HL-60 (cell line): ENCODE measurements around the gene CXCR6.

Experiments used
- GABPA ChIP-seq: IDR thresholded peaks from 2 replicates; pipeline ENCODE4 v1.6.1; 2012; ENCODE audit warnings: low read depth
- POLR2AphosphoS5 ChIP-seq: IDR thresholded peaks from 2 replicates; pipeline ENCODE4 v1.6.1; 2012; ENCODE audit warnings: low read depth
- SPI1 ChIP-seq: IDR thresholded peaks from 2 replicates; pipeline ENCODE4 v1.6.1; 2012; ENCODE audit warnings: low read depth, mild to moderate bottlenecking, borderline replicate concordance
- TF ChIP-seq, protein P1 (sequence below): IDR thresholded peaks from one replicate; pipeline ENCODE4 v1.5.1; 2011; ENCODE audit warnings: low read length, control low read depth, inconsistent platforms; ENCODE audit not compliant: insufficient read depth
- TF ChIP-seq, protein P2 (sequence below): IDR thresholded peaks from 2 replicates; pipeline ENCODE4 v1.6.1; 2012; ENCODE audit warnings: low read depth; ENCODE audit not compliant: insufficient replicate concordance

DNA sequence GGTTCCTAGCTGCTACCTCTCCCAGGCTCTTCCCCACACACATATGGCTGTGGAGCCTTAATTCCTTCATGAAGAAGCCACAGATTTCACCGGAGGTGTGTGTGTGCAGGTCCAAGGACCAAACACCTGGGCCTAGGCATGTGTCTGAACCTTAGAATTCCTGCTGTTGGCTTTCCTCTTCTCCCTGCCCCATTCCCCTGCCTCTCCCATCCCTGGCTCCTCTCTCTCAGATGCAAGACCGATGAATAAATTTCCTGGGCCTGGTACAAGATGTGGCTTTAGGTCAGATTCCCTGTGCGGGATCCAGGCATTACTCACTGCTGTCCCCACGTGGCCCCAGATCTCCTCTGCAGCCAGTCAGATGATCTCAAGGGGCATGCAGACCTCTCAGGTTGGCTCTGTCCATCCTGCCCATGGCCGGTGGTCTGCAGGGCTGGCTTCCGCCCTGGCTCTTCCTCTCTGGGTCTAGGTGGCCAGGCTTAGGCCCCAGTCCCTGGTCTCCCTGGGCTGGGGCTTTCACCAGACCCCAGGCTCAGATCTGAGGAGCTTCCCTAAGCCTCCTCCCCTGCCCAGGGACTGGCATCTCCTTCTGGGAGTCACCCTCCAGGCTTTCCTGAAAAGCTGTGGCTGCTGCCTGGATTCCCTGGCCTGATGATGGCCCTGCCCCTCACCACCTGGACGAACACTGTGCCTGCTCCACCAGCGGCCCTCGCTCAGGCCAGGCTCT lies 36.4 kb upstream of the CXCR6 start:
- TF ChIP-seq POLR2AphosphoS5 (no peak), GABPA (no peak), SPI1 (no peak)
- TF ChIP-seq, protein P1, sequence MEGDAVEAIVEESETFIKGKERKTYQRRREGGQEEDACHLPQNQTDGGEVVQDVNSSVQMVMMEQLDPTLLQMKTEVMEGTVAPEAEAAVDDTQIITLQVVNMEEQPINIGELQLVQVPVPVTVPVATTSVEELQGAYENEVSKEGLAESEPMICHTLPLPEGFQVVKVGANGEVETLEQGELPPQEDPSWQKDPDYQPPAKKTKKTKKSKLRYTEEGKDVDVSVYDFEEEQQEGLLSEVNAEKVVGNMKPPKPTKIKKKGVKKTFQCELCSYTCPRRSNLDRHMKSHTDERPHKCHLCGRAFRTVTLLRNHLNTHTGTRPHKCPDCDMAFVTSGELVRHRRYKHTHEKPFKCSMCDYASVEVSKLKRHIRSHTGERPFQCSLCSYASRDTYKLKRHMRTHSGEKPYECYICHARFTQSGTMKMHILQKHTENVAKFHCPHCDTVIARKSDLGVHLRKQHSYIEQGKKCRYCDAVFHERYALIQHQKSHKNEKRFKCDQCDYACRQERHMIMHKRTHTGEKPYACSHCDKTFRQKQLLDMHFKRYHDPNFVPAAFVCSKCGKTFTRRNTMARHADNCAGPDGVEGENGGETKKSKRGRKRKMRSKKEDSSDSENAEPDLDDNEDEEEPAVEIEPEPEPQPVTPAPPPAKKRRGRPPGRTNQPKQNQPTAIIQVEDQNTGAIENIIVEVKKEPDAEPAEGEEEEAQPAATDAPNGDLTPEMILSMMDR: no peak
- TF ChIP-seq, protein P2, sequence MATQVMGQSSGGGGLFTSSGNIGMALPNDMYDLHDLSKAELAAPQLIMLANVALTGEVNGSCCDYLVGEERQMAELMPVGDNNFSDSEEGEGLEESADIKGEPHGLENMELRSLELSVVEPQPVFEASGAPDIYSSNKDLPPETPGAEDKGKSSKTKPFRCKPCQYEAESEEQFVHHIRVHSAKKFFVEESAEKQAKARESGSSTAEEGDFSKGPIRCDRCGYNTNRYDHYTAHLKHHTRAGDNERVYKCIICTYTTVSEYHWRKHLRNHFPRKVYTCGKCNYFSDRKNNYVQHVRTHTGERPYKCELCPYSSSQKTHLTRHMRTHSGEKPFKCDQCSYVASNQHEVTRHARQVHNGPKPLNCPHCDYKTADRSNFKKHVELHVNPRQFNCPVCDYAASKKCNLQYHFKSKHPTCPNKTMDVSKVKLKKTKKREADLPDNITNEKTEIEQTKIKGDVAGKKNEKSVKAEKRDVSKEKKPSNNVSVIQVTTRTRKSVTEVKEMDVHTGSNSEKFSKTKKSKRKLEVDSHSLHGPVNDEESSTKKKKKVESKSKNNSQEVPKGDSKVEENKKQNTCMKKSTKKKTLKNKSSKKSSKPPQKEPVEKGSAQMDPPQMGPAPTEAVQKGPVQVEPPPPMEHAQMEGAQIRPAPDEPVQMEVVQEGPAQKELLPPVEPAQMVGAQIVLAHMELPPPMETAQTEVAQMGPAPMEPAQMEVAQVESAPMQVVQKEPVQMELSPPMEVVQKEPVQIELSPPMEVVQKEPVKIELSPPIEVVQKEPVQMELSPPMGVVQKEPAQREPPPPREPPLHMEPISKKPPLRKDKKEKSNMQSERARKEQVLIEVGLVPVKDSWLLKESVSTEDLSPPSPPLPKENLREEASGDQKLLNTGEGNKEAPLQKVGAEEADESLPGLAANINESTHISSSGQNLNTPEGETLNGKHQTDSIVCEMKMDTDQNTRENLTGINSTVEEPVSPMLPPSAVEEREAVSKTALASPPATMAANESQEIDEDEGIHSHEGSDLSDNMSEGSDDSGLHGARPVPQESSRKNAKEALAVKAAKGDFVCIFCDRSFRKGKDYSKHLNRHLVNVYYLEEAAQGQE: no peak
